Globus pallidus (tissue), 1 donor: Measurements from ENCODE around the gene CLRN3.

Source experiments
- DNase-seq: peaks from one replicate; pipeline ENCODE4 v3.0.0-alpha.2; 2015; ENCODE audit warnings: low spot score

The CLRN3 gene, protein sequence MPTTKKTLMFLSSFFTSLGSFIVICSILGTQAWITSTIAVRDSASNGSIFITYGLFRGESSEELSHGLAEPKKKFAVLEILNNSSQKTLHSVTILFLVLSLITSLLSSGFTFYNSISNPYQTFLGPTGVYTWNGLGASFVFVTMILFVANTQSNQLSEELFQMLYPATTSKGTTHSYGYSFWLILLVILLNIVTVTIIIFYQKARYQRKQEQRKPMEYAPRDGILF

GRCh38 chr10:127892743-127893142 lies at the start of gene CLRN3:
TSS of gene CLRN3 (minus strand) at chr10:127892941. CDS start at chr10:127892784, 157 bp downstream.
- no peak for DNase-seq

- no peak for DNase-seq
Measured at GRCh38 chr10:127940866-127941640, 48.3 kb upstream of the CLRN3 start.

- DNase-seq, result no peak
Measured at GRCh38 chr10:127939786-127940330, 47.1 kb upstream of the CLRN3 start.

DNA sequence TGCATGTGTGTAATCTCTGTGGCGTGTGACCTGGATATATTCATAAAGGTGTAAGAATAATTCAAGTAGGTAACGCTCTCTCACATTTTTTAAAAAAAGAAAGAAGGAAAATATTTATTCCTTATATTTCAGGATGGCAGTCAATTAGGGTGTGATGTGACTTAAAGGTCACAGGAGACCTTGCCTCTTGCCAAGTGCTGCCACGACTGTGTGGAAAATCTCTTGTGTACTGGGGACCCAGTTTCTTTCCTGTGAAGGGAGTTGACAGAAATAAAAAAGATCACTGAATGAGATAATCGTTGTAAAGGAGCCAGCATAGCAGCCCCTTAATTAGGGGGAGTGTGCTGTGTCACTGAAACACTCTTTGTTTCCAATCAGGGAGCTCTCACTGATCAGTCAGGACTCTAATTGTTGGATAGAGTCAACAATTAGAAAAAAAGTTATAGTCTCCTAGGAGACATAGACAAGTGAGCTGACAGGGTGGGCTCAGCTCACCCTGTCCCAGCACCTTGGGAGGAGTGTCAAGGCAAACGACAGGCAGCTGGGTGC lies 45.2 kb upstream of the CLRN3 start:
- DNase-seq, result peak; percentile 79

- no peak for DNase-seq
Measured at GRCh38 chr10:127937069-127937468, 44.3 kb upstream of the CLRN3 start.

DNA sequence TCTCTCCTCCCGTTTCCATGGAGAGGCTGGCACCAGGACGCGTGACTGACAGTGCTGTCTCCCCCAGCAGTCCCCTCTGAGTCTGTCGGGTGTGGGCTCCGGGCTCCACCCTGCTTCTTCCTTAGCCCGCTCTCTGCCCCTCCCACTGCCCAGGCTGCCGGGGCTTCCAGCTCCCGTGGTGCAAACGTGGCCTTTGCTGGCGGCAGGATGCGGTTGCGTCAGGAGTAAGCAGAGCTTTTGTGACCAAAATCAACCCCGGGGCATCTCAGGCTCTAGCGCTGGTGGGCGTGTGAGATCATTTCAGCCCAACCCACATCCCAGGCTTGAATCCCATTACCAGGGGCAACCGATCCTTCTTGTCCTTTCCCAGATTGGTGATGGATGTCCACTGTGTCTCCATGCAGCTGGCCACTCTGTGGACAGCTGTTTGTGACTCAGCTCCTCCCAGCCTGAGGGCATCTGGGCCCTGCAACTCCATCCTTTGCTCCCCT lies 42.4 kb upstream of the CLRN3 start:
- DNase-seq, result peak; percentile 51

- no peak for DNase-seq
Measured at GRCh38 chr10:127934383-127934782, 41.6 kb upstream of the CLRN3 start.

GRCh38 chr10:127933271-127933670 lies 40.5 kb upstream of the CLRN3 start:
- no peak for DNase-seq

DNA sequence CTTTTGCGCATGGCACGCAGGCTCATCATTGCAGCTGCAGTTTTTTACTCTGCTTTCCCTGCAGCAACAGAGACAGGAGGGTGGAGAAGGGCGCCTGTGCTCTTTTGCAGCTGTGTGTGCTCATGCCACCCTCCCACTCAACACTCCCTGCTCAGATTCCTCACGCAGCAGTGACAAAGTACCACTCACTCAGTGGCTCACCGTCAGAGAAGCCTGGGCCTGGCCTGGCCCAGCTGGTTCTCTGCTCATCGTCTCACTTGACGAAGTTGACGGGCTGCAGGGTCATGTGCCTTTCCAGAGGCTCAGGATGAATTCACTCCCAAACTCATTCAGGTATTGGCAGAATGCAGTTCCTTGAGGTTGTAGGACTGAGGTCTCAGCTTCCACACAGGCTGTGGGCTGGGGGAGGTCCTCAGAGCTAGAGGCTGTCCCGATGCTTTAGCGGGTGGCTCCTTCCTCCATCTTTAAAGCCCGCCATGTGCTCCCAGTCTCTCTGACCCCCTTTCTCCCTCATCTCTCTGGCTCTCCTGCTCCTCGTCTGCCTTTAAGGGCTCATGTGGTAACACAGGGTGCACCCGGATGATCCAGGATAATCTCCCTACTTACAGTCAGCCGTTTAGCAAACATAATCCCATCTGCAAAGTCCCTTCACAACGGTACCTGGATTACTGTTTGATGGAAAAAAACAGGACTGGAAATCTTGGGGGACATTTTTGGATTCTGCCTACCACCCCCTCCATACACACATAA lies 40.0 kb upstream of the CLRN3 start:
- no peak for DNase-seq

GRCh38 chr10:127928021-127928806 lies 35.5 kb upstream of the CLRN3 start:
- DNase-seq, result no peak

DNA sequence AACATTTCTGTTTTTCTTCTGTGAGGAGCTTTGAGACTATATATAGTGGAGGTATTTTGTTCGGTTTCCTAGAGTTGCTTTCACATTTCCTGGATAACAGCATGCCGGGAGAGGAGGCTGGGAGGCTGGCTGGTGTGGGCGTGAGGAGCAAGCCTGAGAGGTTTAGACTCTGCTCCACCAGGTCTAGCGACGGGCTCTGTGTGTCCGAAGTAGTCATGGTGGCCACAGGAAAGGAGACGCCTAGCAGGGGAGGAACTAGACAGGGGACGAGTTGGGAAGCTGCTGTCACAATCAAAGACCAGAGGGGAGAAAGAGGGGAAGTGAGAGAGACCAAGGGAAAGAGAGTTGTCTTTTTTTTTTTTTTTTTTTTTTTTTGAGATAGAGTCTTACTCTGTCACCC lies 33.7 kb upstream of the CLRN3 start:
- DNase-seq, result peak; percentile 54

- DNase-seq, result no peak
Measured at GRCh38 chr10:127925471-127926207, 32.9 kb upstream of the CLRN3 start.

GRCh38 chr10:127923646-127924045 lies 30.9 kb upstream of the CLRN3 start:
- DNase-seq, result no peak

GRCh38 chr10:127922675-127923366 lies 30.1 kb upstream of the CLRN3 start:
- DNase-seq, result peak; percentile 65

DNA sequence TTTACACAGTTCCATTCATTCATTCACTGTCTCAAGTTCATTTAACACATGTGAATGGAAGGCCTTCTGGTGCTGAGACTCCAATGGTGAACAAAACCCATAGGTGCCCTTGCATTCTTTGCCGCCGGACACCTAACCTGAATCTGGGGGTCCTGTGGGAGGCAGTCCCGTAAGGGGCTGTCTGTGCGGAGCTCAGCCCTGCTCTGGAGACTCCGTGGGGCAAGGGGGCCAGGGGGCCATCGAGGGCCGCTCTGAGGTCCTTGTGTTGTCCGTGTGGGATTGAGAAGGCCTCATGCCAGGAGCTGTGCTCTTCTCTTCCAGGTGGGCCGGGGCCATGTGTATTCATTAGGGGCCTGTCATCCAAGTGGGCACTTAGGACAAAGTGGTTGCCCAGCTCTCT lies 29.5 kb upstream of the CLRN3 start:
- DNase-seq, result no peak

- DNase-seq, result no peak
Measured at GRCh38 chr10:127921753-127922145, 29.0 kb upstream of the CLRN3 start.

GRCh38 chr10:127921075-127921752 lies 28.5 kb upstream of the CLRN3 start:
- no peak for DNase-seq

DNA sequence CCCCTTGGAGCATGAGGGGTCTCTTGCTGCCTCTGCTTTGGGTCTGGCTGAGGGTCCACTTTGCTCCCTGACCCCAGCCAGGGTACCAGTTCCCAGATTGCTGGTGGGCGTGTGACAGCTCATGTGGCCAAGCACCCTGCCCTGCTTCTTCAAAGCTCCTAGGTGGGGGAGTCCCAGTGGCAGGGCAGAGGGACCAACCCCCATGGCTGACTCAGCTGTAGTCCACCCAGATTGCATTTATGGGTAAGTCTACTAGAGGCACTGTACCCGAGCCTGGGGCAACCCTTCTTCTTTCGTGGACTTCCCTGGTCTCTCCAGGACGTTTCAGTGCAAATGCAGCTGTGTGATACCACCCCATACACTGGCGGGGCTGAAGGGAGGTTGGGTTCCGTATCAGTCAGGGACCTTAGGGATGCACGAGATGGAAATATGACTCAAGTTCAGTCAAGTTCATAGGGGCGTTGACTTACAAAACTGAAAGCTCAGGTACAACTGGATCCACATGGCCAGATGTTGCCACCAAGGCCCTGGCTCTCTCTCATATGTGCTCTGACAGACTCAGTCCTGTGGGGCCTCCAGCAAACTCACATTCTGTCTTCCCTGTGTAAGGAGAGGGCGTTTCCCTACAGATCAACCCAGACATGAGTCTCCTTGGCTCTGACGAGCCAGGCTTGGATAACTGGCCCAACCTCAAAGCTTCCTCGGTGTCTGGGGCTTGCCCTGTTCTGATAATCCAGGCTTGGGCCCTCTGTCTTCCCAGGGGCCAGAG lies 27.7 kb upstream of the CLRN3 start:
- no peak for DNase-seq
